Measurements from ENCODE around the gene LIPN.

The LIPN gene

DNA sequence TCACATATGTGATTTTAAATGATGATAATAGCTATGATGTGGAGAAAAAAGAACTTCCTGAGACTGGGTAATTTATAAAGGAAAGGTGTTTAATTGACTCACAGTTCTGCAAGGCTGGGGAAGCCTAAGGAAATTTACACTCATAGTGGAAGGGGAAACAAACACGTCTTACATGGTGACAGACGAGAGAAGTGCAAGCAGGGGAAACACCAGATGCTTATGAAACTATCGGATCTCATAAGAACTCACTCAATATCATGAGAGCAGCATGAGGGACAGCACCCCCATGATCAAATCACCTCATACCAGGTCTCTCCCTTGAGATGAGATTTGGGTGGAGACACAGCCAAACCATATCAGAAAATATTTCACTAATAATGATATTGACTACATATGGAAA is 4.1 kb upstream of the LIPN start:
- TF ChIP-seq, protein P1, sequence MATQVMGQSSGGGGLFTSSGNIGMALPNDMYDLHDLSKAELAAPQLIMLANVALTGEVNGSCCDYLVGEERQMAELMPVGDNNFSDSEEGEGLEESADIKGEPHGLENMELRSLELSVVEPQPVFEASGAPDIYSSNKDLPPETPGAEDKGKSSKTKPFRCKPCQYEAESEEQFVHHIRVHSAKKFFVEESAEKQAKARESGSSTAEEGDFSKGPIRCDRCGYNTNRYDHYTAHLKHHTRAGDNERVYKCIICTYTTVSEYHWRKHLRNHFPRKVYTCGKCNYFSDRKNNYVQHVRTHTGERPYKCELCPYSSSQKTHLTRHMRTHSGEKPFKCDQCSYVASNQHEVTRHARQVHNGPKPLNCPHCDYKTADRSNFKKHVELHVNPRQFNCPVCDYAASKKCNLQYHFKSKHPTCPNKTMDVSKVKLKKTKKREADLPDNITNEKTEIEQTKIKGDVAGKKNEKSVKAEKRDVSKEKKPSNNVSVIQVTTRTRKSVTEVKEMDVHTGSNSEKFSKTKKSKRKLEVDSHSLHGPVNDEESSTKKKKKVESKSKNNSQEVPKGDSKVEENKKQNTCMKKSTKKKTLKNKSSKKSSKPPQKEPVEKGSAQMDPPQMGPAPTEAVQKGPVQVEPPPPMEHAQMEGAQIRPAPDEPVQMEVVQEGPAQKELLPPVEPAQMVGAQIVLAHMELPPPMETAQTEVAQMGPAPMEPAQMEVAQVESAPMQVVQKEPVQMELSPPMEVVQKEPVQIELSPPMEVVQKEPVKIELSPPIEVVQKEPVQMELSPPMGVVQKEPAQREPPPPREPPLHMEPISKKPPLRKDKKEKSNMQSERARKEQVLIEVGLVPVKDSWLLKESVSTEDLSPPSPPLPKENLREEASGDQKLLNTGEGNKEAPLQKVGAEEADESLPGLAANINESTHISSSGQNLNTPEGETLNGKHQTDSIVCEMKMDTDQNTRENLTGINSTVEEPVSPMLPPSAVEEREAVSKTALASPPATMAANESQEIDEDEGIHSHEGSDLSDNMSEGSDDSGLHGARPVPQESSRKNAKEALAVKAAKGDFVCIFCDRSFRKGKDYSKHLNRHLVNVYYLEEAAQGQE (IDR thresholded peaks at IDR 0.05; ENCODE audit: insufficient read depth in 1 of 2, low read depth in 2 of 2, low read length in 2 of 2) = no peak
- no peak for TF ChIP-seq TAF1 (IDR thresholded peaks at IDR 0.05; ENCODE audit: borderline replicate concordance, insufficient read depth, low read length)
- no peak for TF ChIP-seq SIN3A (IDR thresholded peaks at IDR 0.05; ENCODE audit: borderline replicate concordance, insufficient read depth, low read length)
- TF ChIP-seq FOXP2 (optimal IDR thresholded peaks at IDR 0.05; ENCODE audit: borderline replicate concordance, extremely low read depth, extremely low read length, insufficient read depth) = no peak
- no peak for TF ChIP-seq POLR2AphosphoS5 (IDR thresholded peaks at IDR 0.05; ENCODE audit: low read depth, low read length)

DNA sequence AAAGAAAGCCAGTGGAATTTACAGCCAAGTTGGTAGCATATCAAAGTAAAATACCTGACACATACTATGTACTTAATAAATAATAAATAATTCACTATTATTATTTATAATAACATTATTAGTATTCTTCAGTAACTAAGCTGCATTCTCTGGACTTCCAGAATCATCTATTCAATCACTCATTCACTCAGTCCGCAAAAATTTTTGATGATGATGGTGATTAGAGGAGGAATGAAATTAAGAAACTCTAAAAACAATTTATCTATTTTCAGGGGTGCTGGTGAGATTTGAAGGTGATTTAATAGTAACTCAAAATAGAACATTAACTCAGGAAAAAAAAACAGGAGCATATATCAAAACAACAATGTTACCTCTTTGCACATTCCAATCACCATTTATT is 3.2 kb upstream of the LIPN start:
- TF ChIP-seq SIN3A (IDR thresholded peaks at IDR 0.05; ENCODE audit: borderline replicate concordance, insufficient read depth, low read length) = no peak
- TF ChIP-seq POLR2AphosphoS5 (IDR thresholded peaks at IDR 0.05; ENCODE audit: low read depth, low read length) = no peak
- TF ChIP-seq FOXP2 (optimal IDR thresholded peaks at IDR 0.05; ENCODE audit: borderline replicate concordance, extremely low read depth, extremely low read length, insufficient read depth) = no peak
- TF ChIP-seq, protein P1 (IDR thresholded peaks at IDR 0.05; ENCODE audit: insufficient read depth in 1 of 2, low read depth in 2 of 2, low read length in 2 of 2) = no peak
- TF ChIP-seq TAF1 (IDR thresholded peaks at IDR 0.05; ENCODE audit: borderline replicate concordance, insufficient read depth, low read length) = no peak

DNA sequence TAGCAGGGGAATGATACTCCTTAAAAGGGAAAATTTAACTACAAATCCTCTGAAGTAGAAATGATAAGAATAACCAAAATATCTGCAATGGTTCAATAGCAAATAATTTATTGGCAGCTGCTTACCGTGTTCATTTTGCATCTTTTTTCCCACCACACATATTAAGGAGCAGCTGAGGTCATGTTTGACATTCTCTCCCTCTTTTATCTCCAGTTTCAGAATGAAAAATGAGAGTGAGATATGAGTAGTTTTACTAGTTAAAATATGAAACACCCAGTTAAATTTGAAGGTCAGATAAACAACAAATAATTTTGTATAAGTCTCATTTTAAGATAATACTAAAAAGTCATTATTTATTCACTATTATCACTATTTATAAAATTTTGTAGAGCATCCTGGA is 3.1 kb downstream of the LIPN start:
- no peak for TF ChIP-seq TAF1 (IDR thresholded peaks at IDR 0.05; ENCODE audit: borderline replicate concordance, insufficient read depth, low read length)
- no peak for TF ChIP-seq FOXP2 (optimal IDR thresholded peaks at IDR 0.05; ENCODE audit: borderline replicate concordance, extremely low read depth, extremely low read length, insufficient read depth)
- TF ChIP-seq POLR2AphosphoS5 (IDR thresholded peaks at IDR 0.05; ENCODE audit: low read depth, low read length) = no peak
- TF ChIP-seq, protein P1 (IDR thresholded peaks at IDR 0.05; ENCODE audit: insufficient read depth in 1 of 2, low read depth in 2 of 2, low read length in 2 of 2) = no peak

DNA sequence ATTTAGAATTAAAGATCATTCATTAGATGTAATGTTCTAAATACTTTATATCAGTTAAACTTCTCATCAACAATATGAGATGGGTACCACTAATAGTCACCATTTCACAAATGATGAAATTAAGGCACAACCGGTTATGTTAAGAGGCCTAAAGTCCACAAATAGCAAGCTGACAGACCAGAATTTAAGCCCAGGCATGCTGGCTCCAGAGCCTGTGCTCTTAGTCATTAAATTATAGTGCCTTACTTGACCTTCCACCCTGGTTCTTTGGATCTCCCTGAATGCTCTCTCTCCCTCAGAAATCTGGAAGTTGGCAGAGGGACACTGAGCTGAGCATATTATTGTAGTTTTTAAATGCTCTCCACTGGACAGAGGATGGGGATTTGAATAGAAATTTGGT is 3.6 kb downstream of the LIPN start:
- TF ChIP-seq SIN3A (IDR thresholded peaks at IDR 0.05; ENCODE audit: borderline replicate concordance, insufficient read depth, low read length) (no peak), TAF1 (IDR thresholded peaks at IDR 0.05; ENCODE audit: borderline replicate concordance, insufficient read depth, low read length) (no peak)
- TF ChIP-seq, protein P1 (IDR thresholded peaks at IDR 0.05; ENCODE audit: insufficient read depth in 1 of 2, low read depth in 2 of 2, low read length in 2 of 2) = no peak

DNA sequence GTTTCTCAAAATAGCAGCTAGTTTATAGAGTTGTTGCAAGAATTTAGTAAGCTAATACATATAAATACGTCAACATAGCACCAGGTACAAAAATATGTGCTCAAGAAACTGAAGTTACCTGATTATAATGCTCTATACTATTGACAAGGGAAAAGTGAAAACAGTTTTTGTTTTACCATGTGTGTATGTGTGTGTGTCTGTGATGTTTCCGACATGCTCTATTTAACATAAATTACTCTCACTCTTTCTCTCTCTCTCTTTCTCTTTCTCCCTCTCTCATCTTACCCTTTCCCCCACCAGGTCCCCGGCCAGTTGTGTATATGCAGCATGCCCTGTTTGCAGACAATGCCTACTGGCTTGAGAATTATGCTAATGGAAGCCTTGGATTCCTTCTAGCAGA is 4.3 kb downstream of the LIPN start:
- TF ChIP-seq, protein P1 (IDR thresholded peaks at IDR 0.05; ENCODE audit: insufficient read depth in 1 of 2, low read depth in 2 of 2, low read length in 2 of 2) = no peak
- TF ChIP-seq SIN3A (IDR thresholded peaks at IDR 0.05; ENCODE audit: borderline replicate concordance, insufficient read depth, low read length) (no peak), POLR2AphosphoS5 (IDR thresholded peaks at IDR 0.05; ENCODE audit: low read depth, low read length) (no peak), TAF1 (IDR thresholded peaks at IDR 0.05; ENCODE audit: borderline replicate concordance, insufficient read depth, low read length) (no peak), FOXP2 (optimal IDR thresholded peaks at IDR 0.05; ENCODE audit: borderline replicate concordance, extremely low read depth, extremely low read length, insufficient read depth) (no peak)

Data from PFSK-1 (cell line).